HepG2 (cell line): ENCODE measurements around the gene EXOSC6. TPM values are rescaled to one million over a fixed set of nuclear protein-coding genes. Genes with fewer than 3 reads are reported as not detected.

Experiments
- CHD2 ChIP-seq: IDR thresholded peaks from 2 replicates; pipeline ENCODE4 v1.6.1; 2011; ENCODE audit warnings: low read depth, low read length, improper control_type of control experiment
- DNMT3B ChIP-seq: conservative IDR thresholded peaks from 2 replicates; pipeline ENCODE4 v1.6.1; 2016; ENCODE audit warnings: missing biosample characterization, control low read depth
- HMGXB3 ChIP-seq: sonication (generic); formaldehyde crosslinking; IDR thresholded peaks from 2 replicates; pipeline ENCODE4 v1.4.0; 2020; ENCODE audit warnings: missing genetic modification reagents, borderline replicate concordance
- IKZF5 ChIP-seq: IDR thresholded peaks from 2 replicates; pipeline ENCODE4 v1.6.1; 2018; ENCODE audit warnings: missing genetic modification reagents, mild to moderate bottlenecking, missing compliant biosample characterization
- KLF11 ChIP-seq: IDR thresholded peaks from 2 replicates; pipeline ENCODE4 v1.6.1; 2016; ENCODE audit warnings: missing compliant biosample characterization
- NFAT5 ChIP-seq: sonication (generic); formaldehyde crosslinking; IDR thresholded peaks from 2 replicates; pipeline ENCODE4 v1.4.0; 2020; ENCODE audit warnings: missing genetic modification reagents
- NR1H2 ChIP-seq: sonication (generic); formaldehyde crosslinking; IDR thresholded peaks from 2 replicates; pipeline ENCODE4 v1.8.1; 2022; ENCODE audit warnings: low read depth, missing genetic modification reagents, borderline replicate concordance
- SATB2 ChIP-seq: sonication (generic); formaldehyde crosslinking; IDR thresholded peaks from 2 replicates; pipeline ENCODE4 v1.5.0; 2020; ENCODE audit warnings: missing genetic modification reagents
- SIN3A ChIP-seq: IDR thresholded peaks from 2 replicates; pipeline ENCODE4 v1.6.1; 2011; ENCODE audit warnings: low read depth, mild to moderate bottlenecking, control low read depth, low read length, borderline replicate concordance
- TCF12 ChIP-seq, 2 experiments: fragments of 450-650 bp in 1 of 2; sonication (generic) in 1 of 2; formaldehyde crosslinking in 1 of 2; IDR thresholded peaks; 2 replicates each; pipeline versions ENCODE4 v1.6.1 to v1.8.0; 2017 to 2022; ENCODE audit warnings: antibody characterized with exemption in 1 of 2, mild to moderate bottlenecking in 1 of 2, missing genetic modification reagents in 1 of 2, moderate library complexity in 1 of 2
- ZNF362 ChIP-seq: sonication (generic); formaldehyde crosslinking; IDR thresholded peaks from 2 replicates; pipeline ENCODE4 v1.4.0; 2020; ENCODE audit warnings: missing genetic modification reagents, mild to moderate bottlenecking, borderline replicate concordance
- ZNF530 ChIP-seq: sonication (generic); formaldehyde crosslinking; IDR thresholded peaks from 2 replicates; pipeline ENCODE4 v1.5.0; 2020; ENCODE audit warnings: low read depth, mild to moderate bottlenecking, missing genetic modification reagents
- ZNF724P ChIP-seq: sonication (generic); formaldehyde crosslinking; IDR thresholded peaks from 2 replicates; pipeline ENCODE4 v1.8.0; 2022; ENCODE audit warnings: missing genetic modification reagents, borderline replicate concordance
- ZNF768 ChIP-seq: sonication (generic); formaldehyde crosslinking; IDR thresholded peaks from 2 replicates; pipeline ENCODE4 v1.4.0; 2020; ENCODE audit warnings: missing genetic modification reagents
- ZNF792 ChIP-seq: IDR thresholded peaks from 2 replicates; pipeline ENCODE4 v1.6.1; 2016
- polyA plus RNA-seq, 8 experiments: library from polyadenylated mRNA; depleted of rRNA in 3 of 8; stranded (reverse) in 7 of 8; unstranded in 1 of 8; fragments of >200 nt; fragmentation: Illumina TruSeq in 4 of 8; extraction: Trizol in 4 of 8; gene quantifications; 2 replicates each; pipeline versions ENCODE4 v1.2.1 to v1.2.3, GENCODE V29; 2011 to 2016; ENCODE audit warnings: low read depth in 4 of 8, missing spikeins in 1 of 8, mixed read lengths in 1 of 8; ENCODE audit not compliant: insufficient read depth in 1 of 8
- total RNA-seq, 5 experiments: library from RNA; depleted of rRNA; stranded (reverse); fragments of >200 nt; fragmentation: Illumina TruSeq; extraction: Trizol; gene quantifications; 2 replicates each; pipeline ENCODE4 v1.2.3, GENCODE V29; 2016; ENCODE audit warnings: low read depth in 1 of 5

EXOSC6 gene
- total and polyA plus RNA-seq, 2 of the 13 experiments (the other 11 are each of a cell fraction or from before 2014, with no cell fraction given), result 13.1 to 39.9 TPM

- TF ChIP-seq TCF12 (IDR thresholded peaks at IDR 0.05) (no peak), TCF12 (CRISPR knock-in tag; IDR thresholded peaks at IDR 0.05) (no peak; the same call in 1 of the 2 replicates), ZNF768 (CRISPR knock-in tag) (peak; percentile 85), HMGXB3 (CRISPR knock-in tag) (no peak), ZNF362 (CRISPR knock-in tag) (0 out of 2 replicates have a peak, but pooled peaks have one; percentile 18), NR1H2 (CRISPR knock-in tag) (0 out of 2 replicates have a peak, but pooled peaks have one; percentile 84), CHD2 (no peak), ZNF792 (CRISPR knock-in tag) (0 out of 2 replicates have a peak, but pooled peaks have one; percentile 33), DNMT3B (CRISPR knock-in tag) (no peak), NFAT5 (CRISPR knock-in tag) (peak; percentile 95), SIN3A (no peak), IKZF5 (CRISPR knock-in tag) (peak; percentile 48; the same call in 1 of the 2 replicates), KLF11 (CRISPR knock-in tag) (no peak), ZNF724P (no peak), SATB2 (CRISPR knock-in tag) (0 out of 2 replicates have a peak, but pooled peaks have one; percentile 50), ZNF530 (CRISPR knock-in tag) (no peak)
Observed at GRCh38 chr16:70250748-70251628, 752 bp downstream of the EXOSC6 start (continued).
